Cerebellar cortex (tissue), 1 donor: Measurements from ENCODE around the gene LAYN.

ENCODE experiments used
- DNase-seq: peaks from one replicate; pipeline ENCODE4 v3.0.0-alpha.2; 2015; ENCODE audit warnings: low spot score

The LAYN gene

DNA sequence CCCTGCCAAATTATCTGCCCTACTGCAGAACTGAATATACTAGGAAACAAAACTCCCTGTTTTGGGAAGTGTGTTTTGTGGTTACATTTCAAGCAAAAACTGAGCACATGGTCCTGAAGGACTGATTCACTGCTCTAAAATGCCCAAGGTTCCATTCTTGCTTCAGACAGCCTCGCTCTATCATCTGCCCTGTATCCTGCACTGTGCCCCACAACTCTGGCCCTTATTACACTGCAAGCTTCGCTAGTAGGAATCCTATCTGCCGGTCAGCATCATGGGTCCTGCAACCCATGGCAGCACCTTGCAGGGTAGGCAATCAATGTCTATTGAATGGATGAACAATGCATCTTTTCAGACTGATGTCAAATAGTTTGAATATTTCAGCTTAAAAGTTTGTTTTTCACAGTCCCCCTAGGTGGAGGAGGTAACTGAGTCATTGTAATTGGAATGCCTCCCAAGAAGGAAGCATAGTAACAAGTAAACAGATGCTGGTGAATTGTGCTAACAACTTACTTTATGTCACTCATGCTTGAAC is 21.3 kb downstream of the LAYN start:
- peak; percentile 47 for DNase-seq

DNA sequence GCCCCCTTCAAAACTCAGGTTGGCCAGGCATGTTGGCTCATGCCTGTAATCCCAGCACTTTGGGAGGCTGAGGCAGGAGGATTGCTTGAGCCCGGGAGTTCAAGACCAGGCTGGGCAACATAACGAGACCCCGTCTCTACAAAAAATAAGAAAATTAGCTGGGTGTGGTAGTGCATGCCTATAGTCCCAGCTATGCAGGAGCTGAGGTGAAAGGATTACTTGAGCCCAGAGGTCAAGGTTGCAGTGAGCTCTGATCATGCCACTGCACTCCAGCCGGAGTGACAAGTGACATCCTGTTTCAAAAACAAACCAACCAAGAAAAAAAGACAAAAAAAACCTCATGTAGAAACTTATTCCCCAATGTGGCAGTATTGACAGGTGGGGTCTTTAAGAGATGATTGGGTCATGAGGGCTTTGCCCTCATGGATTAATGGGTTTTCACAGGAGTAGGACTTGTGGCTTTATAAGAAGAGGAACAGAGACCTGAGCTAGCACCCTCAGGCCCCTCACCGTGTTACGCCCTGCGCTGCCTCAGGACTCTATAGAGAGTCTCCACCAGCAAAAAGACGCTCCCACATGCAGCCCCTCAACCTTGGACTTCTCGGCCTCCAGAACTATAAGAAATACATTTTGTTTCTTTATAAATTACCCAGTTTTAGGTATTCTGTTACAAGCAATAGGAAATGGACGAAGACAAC is 22.3 kb downstream of the LAYN start:
- DNase-seq = peak; percentile 19

- peak; percentile 83 for DNase-seq
Observed at GRCh38 chr11:111565114-111565720, 24.7 kb downstream of the LAYN start.

DNA sequence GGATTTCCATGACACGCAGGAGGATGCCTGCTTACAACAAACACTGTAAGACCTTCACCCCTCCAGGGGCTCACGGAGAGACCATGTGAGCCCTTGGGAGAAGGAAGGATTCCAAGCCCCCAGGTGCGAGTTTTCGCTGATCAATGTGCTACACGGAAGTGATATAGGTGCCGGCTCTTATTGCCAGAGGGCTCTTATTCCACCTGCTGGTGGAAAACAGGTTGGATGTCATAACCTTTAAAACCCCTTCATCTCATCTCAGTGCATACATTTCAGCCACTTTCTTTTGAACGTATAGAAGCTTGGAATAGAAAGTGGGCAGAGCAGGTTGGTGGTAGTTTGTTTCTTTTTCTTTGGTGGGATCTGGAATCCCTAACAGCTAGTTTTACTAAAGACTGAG is 25.8 kb downstream of the LAYN start:
- DNase-seq = peak; percentile 24

GRCh38 chr11:111569476-111569875 is 29.0 kb downstream of the LAYN start:
- no peak for DNase-seq

DNA sequence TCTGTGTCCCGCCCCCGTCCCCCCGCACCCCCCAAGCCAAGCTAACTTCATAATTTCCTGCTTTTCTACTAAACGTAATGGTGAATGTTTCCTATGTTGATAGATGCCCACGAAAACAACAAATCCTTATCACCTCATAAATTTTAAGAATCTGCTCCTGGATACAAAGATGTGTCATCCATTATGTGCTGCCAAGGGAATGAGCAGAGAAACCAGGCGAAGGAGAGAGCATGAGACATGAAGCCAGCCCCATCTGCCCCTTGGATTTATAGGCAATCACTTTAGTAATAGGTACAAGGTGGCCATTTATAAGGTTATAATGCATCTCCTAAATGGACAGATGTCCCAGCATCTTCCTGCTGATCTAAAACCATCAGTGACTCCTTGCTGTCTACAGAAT is 30.3 kb downstream of the LAYN start:
- no peak for DNase-seq

DNA sequence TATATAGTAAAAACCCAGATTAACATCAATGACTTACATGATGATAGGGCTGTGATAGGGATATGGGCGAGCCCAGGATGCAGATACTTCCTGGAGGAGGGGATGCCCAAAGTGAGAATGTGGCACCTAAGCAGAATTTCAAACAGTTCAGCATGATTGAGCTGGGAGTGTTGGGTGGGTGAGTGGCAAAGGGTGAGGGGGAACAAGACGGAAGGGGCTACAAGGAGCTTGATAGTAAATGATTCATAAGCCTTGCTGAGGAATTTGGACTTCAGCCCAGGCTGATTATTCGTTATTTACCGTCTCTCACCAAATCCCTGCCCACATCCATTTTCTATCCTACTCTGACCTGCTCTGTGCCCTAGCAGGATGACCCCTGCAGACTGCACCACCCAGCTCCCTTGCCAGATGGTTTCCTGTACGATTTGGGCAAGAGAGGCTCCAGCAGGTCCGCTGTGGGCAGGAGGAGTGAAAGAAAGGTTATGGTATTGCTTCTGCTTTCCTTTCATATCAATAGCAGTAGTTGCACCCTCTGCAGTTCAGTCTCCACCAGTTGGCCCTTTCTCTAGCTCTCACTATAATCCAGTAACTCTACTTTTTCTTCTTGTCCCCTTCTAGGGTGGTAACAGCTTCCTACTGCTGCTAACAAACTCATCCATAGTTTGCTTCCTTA is 31.4 kb downstream of the LAYN start:
- no peak for DNase-seq

DNA sequence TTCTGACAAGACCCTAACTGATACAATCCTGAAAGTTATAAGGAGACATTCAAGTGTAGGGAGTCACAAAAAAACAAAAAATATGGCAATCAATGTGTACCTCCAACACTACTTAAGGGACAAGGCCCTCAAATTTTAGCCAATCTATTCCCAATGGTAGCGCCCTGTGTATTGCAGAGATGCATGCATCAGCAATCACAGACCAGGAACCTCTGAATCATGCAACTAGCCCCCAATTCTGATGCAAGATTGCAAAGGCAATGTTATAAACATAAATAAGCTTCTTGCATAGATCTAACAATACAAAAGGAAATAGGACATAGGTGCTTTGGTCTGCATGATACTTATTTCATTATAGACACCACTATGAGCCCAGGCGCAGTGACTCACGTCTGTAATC is 32.1 kb downstream of the LAYN start:
- no peak for DNase-seq

GRCh38 chr11:111573821-111574249 is 33.3 kb downstream of the LAYN start:
- peak; percentile 25 for DNase-seq

- DNase-seq = peak; percentile 20
Observed at GRCh38 chr11:111574373-111575225, 34.1 kb downstream of the LAYN start.

GRCh38 chr11:111575740-111576139 is 35.2 kb downstream of the LAYN start:
- DNase-seq = no peak

DNA sequence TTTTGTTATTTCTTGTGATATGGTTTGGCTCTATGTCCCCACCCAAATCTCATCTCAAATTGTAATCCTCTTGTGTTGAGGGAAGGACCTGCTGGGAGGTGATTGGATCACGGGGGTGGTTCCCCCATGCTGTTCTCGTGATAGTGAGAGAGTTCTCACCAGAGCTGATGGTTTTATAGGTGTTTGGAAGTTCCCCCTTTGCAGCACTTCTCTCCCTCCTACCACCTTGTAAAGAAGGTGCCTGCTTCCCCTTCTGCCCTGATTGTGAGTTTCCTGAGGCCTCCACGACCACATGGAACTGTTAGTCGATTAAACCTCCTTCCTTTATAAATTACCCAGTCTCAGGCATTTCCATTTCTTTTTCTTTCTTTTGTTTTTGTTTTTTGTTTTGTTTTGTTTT is 37.3 kb downstream of the LAYN start:
- no peak for DNase-seq

DNA sequence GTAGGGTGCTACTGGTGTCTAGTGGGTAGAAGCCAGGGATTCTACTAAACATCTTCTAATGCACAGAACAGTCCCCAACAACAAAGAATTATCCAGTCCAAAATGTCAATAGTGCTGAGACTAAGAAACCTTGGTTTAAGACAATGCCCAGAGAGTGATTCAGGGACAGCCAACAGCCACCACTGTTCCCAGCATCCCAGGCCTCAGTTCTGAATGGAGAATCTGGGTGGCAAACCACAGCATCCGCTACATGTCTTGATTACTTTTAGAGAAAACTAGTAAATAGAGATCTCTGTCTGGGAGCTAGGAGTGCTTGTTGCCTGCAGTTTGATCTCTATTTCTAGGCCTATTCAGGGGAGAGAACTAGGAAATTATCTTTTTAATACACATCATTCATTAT is 40.8 kb downstream of the LAYN start:
- DNase-seq = no peak

DNA sequence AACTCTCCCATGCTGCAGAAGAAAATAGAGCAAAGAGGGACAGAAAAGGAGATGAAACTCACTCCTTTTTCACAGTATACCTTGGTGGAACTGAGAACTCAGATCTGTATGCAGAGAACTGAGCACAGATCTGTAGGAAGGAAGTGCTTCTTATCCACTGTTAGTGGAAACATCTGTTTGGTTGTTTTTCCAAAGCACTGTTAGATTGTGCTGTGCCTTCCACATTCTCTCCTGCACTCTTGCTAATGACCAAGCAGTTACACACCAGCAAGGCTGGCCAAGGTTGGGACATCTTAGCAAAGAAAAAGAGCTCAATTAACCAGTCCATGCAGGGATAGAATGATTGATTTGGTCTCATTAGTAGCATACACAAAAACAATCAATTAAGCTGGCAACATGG is 41.6 kb downstream of the LAYN start:
- no peak for DNase-seq

DNA sequence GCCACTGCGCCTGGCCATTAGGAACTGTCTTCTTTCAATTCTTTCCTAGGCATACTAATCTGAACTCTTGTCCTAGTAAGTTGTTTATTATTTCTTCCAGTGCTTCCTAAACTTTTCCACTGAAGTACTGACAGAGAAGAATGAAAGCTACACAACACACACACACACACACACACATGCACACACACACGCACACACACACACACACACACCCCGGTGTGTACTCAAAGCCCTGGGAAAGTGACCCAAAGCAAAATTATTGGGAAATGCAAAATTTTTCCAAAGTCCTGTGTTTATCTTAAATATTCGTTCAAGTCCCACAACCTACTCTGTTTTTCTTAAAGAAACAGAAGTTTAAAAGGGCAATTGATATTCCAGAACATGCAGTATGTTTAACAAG is 42.4 kb downstream of the LAYN start:
- DNase-seq = no peak

DNA sequence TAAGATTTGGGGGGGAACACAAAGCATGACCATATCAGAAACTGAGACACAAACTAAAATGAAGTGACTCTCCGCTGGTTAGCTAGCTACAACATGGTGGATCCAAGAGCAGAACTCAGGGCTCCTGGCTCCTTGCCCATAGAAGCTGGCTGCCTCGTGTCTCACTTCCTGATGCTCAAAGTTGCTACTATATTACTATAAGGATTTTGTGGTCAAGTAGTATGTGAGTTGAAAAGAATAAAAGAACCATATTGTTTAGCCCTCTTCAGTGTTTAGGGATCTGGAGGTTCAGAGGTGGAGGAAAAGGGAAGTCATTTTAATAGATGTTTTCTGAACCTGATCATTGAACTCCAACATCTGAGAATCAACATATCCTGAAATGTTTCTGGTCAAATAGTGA is 44.9 kb downstream of the LAYN start:
- no peak for DNase-seq

DNA sequence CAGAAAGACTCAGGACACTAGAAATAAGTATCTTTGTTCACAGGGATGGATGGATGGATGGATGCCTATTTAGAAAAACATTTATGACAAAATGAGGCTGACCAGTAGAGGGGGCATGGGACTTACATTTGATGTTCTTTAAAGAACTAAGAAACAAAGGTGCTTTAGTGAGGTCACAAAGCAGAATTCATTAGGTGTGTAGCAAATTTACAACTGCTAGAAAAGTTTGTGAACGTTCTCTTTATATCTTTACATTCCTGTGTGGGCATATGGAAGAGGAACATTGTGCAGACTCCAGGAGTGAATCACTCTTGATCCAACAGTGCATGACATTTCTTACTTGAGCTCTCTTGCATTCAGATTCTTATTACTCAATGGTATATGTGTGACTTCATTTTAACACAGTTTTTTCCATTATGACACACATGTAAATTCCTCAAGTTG is 45.9 kb downstream of the LAYN start:
- peak; percentile 86 for DNase-seq

DNA sequence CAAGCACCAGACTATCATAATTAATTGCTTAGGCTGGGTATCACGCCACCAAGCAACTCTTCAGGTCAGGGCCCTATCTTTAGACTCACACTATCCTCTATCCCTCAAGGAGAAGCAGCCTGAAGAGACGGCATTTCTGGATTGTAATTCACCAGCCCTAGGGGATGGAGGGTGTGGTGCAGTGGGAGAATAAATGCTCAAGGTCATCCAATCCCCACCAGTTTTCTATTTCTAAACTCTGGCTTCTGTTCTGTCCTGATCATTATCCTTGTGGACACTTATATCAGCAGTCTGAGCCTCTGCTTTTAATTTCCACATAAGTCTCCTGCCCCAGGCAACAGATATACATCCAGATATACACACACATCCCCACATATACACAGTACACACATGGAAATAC is 48.6 kb downstream of the LAYN start:
- DNase-seq = no peak

DNA sequence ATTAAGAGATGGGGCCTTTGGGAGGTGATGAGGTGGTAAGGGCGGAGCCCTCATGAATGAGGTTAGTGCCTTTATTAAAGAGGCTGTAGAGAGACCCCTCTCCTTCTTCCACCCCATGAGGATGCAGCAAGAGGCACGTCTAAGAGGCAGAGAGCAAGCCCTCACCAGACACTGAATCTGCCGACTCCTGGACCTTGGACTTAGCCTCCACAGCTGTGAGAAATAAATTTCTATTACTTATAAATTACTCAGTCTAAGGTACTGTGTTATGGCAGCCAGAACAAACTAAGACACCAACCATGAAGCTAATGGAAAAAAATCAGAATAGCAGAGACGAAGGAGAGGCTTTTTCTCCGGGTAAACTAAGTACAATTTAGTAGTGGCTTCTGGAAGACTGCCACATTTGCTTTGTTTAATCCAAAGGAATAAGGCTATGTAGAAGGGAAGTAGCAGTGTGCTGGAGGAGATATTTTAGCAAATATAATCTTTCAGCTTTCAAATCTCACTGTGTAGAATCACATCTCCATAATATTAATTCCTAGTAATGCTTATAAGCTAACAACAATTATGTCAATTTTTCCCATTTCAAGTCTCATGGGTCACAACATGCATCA is 49.5 kb downstream of the LAYN start:
- no peak for DNase-seq

DNA sequence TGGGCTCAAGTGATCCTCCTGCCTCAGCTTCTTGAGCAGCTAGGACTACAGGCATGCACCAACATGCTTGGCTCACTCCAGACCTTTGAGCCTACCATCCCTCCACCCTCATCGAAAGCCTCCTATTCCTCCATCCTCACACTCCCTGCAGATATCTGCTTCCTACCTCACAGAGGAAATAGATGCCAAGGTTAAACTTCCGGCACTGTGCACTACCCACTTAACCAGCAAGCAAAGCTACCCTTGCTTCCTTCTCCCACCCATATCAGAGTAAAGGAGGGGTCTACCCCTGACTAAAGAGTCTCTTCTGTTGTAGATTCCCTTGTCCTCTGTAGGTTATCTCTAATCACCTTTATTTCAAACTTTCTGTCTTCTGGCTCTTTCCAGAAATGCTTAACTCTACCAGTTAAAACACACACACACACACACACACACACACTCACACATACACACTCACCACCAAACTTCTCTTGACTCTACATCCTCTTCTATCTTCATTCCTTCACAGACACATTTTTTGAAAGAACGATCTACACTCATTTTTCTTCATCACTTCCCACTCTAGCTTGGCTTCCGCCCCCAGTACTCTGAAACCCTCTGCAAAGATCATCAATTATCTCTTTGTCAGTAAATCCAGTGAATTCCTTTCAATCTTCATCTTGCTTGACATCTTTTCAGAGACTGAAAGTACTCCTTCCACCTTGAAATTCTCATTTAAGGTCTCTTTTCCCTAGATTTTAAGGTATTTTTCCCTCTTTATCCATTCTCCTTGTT is 50.9 kb downstream of the LAYN start:
- no peak for DNase-seq

GRCh38 chr11:111592491-111592890 is 52.0 kb downstream of the LAYN start:
- DNase-seq = no peak
